Stimulated activated CD4-positive, alpha-beta T cell treated with anti-CD3 and anti-CD28 coated beads, Interleukin-1b, Interleukin-23, amount 100 ng/mL, for 4 hours (primary cell): Measurements from ENCODE around the gene CCND2.

Experiments
- DNase-seq, 2 donors: peaks; one replicate each; pipeline ENCODE4 v3.0.0-alpha.2; 2020; ENCODE audit warnings: low read depth in 2 of 2

The CCND2 gene

GRCh38 chr12:4289998-4290790 is 16.6 kb downstream of the CCND2 start:
- no peak for DNase-seq

- DNase-seq, result no peak
Measured at GRCh38 chr12:4292341-4293073, 18.9 kb downstream of the CCND2 start.

GRCh38 chr12:4293299-4293965 is 19.9 kb downstream of the CCND2 start:
- DNase-seq, result no peak

- no peak for DNase-seq
Measured at GRCh38 chr12:4293966-4294505, 20.5 kb downstream of the CCND2 start.

- no peak for DNase-seq
Measured at GRCh38 chr12:4296751-4297150, 23.2 kb downstream of the CCND2 start.

GRCh38 chr12:4297617-4298016 is 24.1 kb downstream of the CCND2 start:
- DNase-seq, result no peak

- no peak for DNase-seq
Measured at GRCh38 chr12:4300883-4301282, 27.3 kb downstream of the CCND2 start.

GRCh38 chr12:4301932-4302501 is 28.5 kb downstream of the CCND2 start:
- DNase-seq, result no peak

- DNase-seq, result no peak
Measured at GRCh38 chr12:4302881-4303280, 29.3 kb downstream of the CCND2 start.

GRCh38 chr12:4303750-4304149 is 30.2 kb downstream of the CCND2 start:
- DNase-seq, result no peak

GRCh38 chr12:4307593-4308333 is 34.2 kb downstream of the CCND2 start:
- DNase-seq, result no peak

GRCh38 chr12:4308334-4308950 is 34.9 kb downstream of the CCND2 start:
- no peak for DNase-seq

- no peak for DNase-seq
Measured at GRCh38 chr12:4311776-4312175, 38.2 kb downstream of the CCND2 start.

GRCh38 chr12:4312251-4312650 is 38.7 kb downstream of the CCND2 start:
- DNase-seq, result no peak

GRCh38 chr12:4320497-4320852 is 46.9 kb downstream of the CCND2 start:
- DNase-seq, result no peak

- peak; percentile 75 to 90 for DNase-seq
Measured at GRCh38 chr12:4320853-4321701, 47.5 kb downstream of the CCND2 start, which contains the start of gene TIGAR. TIGAR (plus strand) TSS chr12:4321213; CDS start chr12:4321272, 59 bp downstream.

GRCh38 chr12:4322726-4323125 is 49.2 kb downstream of the CCND2 start:
- no peak for DNase-seq
